HG03060 (cell line): Measurements from ENCODE around the gene LCN10.
"Not testable (repeated sequence)": the region's sequence is repeated elsewhere in the genome, so short reads cannot be mapped to it uniquely, and the experiment has no call there.

Experiments
- ATAC-seq: cut with Tn5 transposase; IDR thresholded peaks from one replicate; pipeline ENCODE4 v1.9.1; 2021; ENCODE audit warnings: low read depth, moderate number of reproducible peaks; ENCODE audit not compliant: unreplicated experiment

Gene LCN10

GRCh38 chr9:136755302-136756133, 12.8 kb upstream of the LCN10 start:
- ATAC-seq = not testable (repeated sequence)

DNA sequence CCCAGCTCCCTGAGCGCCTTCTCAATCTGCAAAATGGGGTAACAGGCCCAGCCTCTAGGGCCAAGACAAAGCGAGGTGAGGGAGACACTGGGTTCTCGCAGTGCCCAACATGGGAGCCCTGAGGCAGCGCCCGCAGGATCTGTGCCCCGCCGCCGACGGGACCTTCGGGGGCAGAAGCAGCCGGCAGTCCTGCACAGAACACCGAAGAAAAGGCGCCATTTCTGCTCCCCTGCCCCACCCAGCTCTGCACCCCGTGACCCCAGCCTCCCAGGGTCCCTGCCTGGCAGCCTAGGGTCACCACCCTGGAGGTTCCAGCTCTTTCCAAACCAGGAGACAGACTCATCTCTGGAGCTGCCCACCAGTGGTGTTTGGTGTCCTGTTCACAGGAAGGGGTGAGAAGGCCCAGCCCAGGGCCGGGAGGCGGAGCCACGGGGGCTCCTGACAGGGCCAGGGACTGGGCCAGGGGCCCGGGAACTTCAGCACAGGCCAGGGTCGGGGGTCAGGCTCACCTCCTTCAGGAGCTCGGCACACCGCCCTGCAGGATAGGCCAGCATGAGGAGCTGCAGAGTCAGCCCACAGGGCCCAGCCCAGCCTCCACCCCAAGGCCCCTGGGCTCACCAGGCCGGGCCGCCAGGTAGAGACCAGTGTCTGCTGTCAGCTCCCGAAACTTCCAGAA, 12.0 kb upstream of the LCN10 start:
- no peak for ATAC-seq

- no peak for ATAC-seq
These were observed 11.4 kb upstream of the LCN10 start for GRCh38 chr9:136754059-136754572.

DNA sequence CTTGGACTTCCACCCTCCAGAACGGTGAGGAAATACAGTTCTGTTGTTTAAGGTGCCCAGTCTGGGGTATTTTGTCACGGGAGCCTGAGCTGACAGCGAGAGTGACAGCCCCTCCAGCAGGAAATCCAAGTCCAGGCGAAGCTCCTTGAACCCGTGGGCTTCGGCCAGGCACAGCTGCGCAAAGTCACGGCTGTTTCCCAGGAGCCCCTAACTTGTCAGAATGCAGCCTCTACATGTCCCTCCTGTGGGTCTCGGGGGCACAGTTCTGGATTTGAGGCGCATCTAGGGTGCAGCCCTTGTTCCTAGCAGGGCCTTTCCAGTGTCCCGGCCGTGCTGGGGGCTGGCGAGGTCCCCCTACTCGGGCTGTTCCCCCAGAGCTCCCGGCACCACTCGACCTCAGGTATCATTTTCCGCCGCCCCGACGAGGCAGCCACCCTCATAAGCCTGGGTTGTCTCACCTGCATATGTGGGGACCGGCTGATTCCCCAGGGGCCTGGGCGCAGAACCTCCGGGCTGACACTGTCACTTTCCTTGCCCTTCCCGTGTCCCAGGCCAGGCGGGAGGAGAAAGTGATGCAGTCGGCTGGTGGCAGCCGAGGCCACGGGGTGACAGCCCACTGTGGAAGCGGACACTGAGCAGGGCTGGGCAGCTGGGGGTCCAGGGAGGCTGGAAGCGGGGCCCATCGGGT, 10.8 kb upstream of the LCN10 start:
- ATAC-seq = no peak

DNA sequence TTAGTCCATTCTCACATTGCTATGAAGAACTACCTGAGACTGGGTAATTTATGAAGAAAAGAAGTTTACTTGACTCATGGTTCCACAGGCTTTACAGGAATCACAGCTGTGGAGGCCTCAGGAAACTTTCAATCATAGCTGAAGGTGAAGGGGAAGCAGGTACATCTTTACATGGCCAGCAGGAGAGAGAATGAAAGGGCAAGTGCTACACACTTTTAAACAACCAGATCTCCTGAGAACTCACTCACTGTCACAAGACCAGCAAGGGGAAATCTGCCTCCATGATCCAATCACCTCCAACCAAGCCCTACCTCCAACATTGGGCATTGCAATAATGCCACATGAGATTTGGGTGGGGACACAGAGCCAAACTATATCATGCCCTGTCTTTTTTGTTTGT, 9.1 kb upstream of the LCN10 start:
- ATAC-seq = no peak

DNA sequence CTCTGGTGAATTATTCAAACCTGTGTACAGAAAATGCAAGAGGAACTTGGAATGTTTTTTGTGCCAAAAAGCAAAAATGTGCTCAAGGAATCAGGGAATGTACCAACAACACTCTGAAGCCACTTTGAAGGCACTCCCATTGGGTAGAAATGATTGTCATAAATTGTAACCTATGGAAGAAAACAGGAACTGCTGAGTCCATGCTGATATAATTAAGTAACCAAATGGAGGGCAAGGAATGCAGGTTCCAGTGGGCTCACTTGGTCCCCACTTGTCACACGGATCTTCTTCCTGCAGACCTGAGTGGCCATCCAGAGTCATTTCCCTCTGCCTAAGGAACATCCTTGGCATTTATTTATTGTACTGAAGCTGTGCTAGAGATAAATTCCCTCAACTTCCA, 8.5 kb upstream of the LCN10 start:
- ATAC-seq = no peak

DNA sequence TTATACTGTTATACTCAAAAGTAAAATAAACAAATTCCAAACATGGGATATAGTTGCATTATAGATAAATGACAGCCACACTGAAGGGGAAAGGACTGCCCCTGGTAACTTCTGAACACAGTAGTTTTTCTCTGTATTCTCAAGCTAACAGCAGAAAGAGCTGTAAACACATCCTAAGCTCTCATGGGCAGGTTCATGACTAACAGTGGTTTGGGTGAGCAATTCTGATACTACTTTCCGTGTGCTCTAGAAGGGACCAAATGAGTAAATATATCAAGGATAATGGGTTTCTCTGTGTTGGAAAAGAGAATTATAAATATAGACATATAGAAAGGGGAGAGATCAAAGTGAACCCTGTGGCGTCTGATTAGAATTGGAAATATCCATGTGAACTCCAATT, 7.8 kb upstream of the LCN10 start:
- ATAC-seq = no peak

DNA sequence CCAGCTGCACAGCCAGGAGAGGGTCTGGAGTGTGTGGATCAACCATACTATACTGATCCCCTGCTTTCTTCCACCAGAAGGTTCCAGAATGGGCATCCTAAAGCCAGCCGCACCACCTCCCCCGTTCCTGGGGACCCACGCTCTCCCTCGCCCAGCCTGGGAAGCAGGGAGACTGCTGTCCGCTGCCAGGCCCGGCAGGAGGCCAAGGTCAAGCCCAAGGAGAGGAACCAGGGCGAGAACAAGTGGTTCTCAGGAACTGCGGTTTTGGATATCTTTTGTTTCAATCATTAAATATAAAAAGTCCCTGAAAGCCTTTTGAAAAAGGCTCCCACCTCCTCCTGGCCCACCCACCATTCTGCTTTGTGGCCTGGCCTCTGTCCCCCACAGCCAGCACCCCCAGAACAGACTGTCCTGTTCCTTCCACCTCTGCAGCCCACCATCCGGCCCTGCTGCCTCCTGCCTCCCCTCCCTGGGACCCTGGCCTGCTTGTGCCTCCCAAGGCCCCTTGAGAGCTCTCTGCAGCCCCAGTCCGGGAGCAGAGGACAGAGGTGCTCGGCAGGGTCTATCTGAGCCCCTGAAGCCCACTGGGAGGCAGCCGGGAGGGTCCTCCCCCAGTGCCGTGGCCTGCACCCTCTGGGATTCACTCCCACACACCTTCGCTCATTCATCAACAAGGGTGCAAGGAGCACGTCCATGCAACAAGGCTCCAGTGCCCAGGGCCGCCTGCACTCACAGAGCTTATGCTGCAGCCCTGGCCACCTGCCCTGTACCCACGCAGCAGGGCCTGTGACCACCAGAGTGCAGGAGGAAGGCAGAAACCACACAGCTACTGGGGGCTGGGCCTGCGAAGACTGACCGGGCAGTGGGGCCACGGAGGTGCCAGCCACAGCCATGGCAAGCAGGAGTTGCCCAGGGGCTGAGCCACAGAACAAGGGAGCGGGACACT, 6.2 kb upstream of the LCN10 start:
- ATAC-seq = no peak

- ATAC-seq = no peak
These were observed 5.5 kb upstream of the LCN10 start, which contains the start of gene LCN6 for GRCh38 chr9:136748201-136748600. LCN6 (minus strand) TSS chr9:136748525; CDS start chr9:136748483, 42 bp downstream.

GRCh38 chr9:136747161-136748060, 4.7 kb upstream of the LCN10 start:
- ATAC-seq = no peak

GRCh38 chr9:136746621-136747020, 3.9 kb upstream of the LCN10 start:
- ATAC-seq = no peak

DNA sequence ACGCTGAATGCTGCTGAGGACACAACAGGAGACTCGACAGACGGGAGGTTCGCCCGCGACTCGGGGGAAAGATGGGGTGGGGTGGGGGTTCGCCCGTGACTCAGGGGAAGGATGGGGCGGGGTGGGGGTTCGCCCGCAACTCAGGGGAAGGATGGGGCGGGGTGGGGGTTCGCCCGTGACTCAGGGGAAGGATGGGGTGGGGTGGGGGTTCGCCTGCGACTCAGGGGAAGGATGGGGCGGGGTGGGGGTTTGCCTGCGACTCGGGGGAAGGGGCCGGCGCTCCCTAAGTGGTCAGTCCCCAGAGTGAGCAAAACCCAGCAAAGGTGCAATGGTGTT, 3.4 kb upstream of the LCN10 start:
- no peak for ATAC-seq

GRCh38 chr9:136745389-136746154, 2.8 kb upstream of the LCN10 start:
- no peak for ATAC-seq

DNA sequence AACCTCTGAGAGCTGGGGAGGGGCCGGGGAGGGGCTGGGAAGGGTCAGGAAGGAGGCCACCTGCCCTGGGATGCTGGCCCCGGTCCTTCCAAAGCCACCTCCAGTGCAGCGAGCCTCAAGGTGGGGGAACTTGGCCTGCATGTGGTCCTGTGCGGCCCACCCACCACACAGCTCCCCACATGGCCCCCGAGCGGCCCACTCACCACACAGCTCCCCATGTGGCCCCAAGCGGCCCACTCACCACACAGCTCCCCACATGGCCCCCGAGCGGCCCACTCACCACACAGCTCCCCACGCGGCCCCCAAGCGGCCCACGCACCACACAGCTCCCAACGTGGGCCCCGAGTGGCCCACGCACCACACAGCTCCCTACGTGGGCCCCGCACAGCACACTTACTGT, 2.0 kb upstream of the LCN10 start:
- no peak for ATAC-seq

DNA sequence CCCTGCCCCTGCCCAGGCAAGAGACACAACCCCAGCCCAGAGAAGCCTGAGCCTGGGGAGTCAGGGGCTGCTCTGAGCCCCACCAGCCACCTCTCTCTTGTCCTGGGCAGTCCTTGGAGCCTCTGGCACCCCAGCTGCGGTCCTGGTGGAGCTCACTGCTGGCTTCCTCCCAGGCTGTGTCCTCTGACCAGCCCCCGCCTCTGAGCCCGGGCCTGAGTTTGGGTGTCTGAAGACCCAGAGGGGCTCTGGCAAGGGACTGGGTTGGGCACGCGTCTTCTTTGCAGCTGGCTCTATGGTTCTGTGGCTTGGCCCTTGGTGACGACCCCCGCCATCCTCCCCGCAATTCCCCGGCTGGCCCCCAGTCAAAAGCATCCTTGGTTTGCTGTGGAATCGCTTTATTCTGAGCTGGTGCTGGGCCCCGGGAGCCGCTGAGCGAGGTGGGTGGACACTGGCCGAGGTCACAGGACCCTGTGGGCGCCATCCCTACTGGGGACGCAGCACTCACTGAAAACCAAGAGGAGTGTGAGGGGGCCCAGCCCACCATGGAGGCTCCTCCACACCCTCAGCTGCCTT, 985 bp upstream of the LCN10 start:
- no peak for ATAC-seq

GRCh38 chr9:136741883-136742571, 713 bp downstream of the LCN10 start:
- ATAC-seq = no peak
